ENCODE results near the gene PIGT. TPM values are rescaled to one million over a fixed set of nuclear protein-coding genes. Genes with fewer than 3 reads are reported as not detected.

PIGT gene
- total RNA-seq (2014; rRNA removed; shearing (Covaris generic)) = 196 and 220 TPM in 2 replicates

DNA sequence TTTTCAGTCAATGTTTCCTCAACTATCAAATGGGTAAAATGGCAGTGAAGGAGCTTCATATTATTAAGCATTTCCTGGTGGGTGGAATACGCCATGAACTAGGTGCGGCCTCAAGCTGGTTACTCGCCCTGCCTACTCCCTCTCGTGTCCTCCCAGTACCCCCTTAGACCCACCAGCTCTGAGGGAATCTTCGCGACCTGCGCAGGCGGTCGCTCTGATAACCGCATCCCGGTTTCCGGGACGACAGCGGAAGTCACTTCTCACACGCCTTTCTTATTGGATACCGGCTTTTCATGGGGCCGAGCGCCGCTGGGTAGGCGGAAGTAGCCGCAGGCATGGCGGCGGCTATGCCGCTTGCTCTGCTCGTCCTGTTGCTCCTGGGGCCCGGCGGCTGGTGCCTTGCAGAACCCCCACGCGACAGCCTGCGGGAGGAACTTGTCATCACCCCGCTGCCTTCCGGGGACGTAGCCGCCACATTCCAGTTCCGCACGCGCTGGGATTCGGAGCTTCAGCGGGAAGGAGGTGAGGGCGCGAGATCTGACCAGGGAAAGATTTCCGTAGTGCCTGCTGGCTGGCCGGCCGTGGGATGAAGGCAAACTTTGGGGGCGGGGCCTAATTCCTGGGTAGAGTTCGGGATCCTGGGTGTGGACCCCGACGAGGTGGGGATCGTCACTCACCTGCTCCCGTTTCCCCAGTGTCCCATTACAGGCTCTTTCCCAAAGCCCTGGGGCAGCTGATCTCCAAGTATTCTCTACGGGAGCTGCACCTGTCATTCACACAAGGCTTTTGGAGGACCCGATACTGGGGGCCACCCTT is at the start of gene PIGT:
Gene PIGT, plus strand, starts transcription at position 320 of the 816 bp plus-strand sequence. Its CDS starts 16 bp downstream, at position 336.
- DNase-seq (ENCODE audit: low read depth) = peak; percentile 91

DNA sequence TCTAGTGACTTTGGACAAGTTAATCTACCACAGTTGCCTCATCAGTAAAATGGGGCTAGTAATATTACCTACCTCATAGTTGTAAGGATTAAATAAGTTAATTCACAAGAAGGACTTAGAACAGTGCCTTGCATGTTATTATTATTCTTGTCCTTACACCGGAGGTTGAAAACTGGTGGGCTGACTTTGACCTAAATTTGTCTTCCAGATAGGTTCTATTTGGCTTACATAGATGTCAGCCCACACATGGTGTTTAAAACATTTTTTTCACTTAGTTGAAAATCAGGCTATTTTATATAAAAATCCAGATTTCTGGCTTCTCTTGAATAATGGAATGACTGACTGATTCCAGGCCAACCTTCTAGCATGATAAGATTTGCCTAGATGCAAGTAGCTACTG is 49.7 kb upstream of the PIGT start:
- no peak for DNase-seq (ENCODE audit: low read depth)

DNA sequence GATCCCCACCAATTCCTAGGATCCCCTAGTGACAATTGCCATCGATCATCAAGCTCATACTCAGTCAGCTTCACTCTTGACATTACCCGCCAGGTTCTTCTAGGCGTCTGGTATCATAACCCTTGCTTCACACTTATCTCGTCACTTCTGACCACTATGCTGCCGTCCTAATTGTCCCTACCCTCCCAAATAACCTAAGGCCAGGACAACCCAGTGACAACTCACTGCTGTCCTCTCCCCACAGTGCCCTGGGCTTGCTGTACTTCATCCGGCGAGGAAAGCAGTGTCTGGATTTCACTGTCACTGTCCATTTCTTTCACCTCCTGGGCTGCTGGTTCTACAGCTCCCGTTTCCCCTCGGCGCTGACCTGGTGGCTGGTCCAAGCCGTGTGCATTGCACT is 49.3 kb upstream of the PIGT start:
- DNase-seq (ENCODE audit: low read depth) = no peak

DNA sequence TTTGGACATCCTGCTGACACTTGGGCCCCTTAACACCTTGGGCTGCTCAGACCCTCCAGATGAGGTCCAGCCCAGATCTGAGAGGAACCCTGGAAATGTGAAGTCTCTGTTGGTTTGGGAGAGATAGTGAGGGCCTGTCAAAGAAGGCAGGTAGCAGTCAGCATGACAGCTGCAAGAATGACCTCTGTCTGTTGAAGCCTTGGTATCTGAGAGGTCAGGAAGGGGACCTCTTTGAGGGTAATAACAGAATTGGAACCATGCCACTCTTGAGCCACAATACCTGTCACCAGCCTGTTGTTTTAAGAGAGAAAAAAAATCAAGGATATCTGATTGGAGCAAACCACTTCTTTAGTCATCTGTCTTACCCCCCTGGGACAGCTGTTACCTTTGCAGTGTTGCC is 48.8 kb upstream of the PIGT start:
- DNase-seq (ENCODE audit: low read depth) = no peak

DNA sequence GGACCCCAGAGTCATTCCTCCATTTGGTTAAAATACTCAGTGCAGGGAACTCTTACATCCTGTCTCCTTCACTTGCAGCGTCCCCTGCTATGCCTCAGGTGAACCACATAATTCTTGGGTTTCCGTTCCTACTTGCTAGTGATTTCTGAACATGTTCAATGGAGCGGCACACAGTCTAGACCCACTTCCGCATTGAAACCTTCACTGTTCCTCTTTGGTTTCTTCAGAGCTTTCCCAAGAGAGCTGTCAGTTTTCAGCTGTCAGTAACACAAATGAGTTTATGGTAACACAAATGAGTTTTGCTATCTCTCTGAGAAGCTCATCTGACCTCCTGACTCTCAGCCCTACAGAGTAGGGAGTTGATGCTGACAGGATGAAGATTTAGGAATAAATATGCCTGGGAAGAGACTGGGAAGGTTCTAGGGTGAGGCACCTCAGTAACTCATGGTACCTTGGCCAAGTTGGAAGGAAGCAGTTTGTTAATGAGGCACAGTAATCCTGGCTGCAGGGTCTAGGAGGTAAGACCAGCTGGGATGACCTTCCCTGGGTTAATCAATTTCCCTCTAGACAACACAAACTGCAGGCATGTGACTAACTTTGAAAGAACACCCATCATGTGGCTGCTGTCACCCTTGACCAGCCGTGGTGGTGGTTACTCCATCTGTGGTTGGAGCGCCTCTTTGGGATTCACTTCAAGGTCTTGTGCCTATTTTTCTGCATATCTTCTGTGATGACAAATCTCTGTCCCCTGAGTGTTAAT is 47.5 kb upstream of the PIGT start:
- no peak for DNase-seq (ENCODE audit: low read depth)

DNA sequence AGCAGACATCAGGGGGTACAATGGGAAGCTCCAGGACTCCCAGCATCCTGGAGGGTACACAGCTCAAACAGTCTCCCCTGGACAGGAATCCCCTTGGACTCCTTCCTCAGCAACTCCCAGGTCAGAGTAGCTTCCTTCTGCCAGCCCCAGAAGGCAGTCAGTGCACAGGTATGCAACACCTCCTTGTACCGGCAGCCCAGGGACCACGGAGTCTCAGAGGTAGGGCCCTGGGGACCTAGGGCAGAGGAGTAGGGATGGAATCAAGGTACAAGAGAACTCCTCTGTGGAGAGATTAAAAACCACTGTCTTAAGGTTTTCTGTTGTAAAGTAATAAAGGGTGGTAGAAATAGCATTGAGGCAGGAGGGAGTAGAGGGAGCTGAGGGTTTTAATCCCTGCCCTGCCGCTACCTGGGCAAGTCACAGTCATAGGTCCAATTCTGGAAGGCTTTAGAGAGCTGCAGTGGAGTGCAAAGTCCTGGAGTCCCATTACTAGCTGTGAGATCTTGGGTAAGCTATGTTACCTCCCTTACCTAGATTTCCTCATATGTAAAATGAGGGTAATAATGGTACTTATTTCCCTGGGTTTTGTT is 45.3 kb upstream of the PIGT start:
- DNase-seq (ENCODE audit: low read depth) = no peak

DNA sequence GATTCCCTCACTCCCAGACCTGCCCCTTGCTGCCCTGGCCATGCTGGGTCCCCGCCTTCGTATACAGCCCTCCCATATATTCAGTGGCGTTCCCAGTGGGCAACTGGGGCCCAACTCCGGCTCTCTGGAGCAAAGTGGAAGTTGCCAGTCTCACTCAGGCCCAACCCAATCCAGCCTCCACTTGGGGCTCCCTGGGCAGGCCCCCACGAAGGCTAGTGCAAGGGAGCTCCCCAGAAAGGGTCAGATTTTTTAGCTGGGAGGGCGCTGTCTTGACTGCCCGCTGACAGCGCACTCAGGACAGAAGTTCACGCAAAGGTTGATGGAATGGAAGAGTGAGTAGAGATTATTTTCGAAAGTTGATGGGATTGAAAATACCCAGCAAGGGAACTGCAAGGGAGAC is 43.7 kb upstream of the PIGT start:
- no peak for DNase-seq (ENCODE audit: low read depth)

DNA sequence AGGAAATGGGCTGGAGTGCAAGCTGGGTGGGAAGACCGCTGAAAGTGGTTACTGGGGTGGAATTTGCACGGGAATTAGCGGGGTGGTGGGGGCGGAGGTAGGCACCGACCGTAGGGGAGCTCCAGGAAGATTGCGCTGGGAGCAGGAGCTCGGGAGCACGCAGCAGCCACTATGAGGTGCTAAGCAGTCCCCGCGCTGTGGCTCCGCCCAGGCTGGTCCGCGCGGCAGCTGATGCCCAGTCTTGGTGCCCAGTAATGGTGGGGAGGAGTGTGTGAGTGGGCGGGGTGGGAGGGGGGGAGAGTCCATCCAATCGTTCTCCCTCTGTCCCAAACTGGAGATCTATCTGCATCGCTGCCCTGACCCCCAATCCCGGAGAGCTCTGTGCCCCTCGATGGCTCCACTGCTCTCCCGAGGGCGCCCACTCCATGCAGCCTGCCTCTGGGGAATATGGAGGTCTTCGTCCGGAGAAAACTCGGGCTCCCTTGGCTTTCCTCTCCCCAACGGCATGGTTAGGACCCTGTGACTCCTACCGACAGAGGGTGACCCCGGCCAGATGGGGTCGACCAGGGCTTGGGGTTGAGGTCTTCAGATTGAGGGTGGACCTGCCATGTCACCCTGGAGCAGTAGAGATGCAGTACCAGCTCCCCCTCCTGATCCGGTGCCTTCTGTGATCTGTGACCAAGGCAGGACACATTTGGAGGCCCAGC is 43.1 kb upstream of the PIGT start:
- peak; percentile 77 for DNase-seq (ENCODE audit: low read depth)

DNA sequence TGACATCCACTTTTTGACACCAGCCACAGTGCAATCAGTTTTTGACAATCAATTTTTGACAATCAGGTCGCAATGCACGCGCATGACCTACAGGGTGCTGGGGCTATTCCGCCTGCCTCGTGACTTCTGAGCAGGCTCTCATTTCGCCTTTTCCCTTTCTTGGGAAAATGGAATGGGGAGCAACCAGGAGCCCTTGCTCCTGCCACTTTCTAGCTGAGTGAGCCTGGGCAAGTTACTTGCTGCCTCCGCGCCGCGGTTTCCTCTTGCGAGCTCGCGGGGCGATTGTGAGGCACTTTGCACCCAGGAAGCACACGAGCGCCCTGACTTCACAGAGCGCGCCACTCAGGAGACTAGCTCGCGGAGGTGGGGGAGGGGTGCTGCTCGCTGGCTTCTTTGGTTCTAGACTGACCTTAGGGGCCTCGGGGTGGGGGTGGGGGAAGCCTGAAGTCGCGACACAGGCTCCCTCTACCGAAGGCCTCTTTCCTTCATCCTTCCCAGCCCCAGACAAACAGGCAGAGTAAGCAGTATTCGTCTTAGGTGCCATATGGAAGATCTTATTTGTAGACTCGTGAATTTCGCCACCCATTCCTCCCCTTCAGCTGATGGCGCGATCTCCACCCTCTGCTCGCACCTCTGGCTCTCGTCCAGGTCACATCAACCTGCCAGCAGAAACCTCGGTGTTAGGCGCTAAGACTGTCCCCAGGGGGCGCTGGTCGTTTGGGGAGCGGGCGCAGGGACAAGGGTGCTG is 42.4 kb upstream of the PIGT start:
- DNase-seq (ENCODE audit: low read depth) = peak; percentile 82

DNA sequence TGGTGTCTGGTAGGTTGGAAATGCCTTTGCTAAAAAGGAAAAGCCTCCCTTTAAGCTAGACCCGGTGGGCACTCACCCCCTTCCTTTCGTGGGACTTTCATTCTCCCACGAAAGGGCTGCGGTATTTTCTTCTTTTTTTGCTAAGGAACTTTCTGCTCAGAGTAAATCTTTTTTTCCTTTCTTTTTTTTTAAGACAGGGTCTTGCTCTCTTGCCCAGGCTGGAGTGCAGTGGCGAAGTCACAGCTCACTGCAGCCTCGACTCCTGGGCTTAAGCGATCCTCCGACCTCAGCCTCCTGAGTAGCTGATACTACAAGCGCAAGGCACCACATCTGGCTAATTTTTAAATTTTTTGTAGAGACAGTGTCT is 41.9 kb upstream of the PIGT start:
- no peak for DNase-seq (ENCODE audit: low read depth)

DNA sequence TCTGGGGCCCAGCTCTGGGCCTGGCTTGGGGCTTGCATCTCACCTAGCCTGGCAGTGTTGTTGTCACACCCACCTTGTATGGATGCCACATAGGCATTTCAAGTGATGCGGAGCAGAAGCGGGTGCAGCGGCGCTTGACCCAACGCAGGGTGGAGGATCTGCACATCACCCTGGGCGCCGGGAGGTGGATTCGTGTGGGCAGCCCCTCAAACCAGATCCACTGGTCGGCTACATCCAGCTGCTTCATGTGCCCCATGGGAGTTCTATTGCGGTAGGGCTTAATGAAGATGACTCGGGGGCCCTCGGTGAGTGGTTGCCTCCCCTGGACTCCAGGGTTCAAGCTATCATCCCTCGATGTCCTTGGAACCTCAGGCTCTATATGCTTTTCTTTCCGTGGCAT is 41.0 kb upstream of the PIGT start:
- no peak for DNase-seq (ENCODE audit: low read depth)

DNA sequence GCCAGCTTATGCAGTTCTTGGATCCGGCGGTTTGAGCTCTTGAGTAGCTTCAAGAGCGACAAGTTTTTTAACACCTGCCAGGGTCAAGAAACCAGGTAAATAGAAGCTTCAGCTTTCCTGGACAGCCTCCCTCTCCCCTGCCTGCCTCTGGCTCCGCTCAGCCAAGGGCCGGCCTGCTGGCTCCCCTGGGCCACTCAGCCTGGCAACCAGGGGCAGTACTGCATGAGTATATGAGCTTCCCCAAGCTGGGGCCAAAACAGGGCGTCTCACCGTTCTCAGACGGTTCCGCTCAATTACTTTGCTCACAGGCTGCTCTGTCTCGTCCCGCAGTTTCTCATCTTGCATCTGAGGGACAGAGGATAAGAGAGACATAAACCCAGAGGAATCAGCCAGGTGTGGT is 38.7 kb upstream of the PIGT start:
- no peak for DNase-seq (ENCODE audit: low read depth)

DNA sequence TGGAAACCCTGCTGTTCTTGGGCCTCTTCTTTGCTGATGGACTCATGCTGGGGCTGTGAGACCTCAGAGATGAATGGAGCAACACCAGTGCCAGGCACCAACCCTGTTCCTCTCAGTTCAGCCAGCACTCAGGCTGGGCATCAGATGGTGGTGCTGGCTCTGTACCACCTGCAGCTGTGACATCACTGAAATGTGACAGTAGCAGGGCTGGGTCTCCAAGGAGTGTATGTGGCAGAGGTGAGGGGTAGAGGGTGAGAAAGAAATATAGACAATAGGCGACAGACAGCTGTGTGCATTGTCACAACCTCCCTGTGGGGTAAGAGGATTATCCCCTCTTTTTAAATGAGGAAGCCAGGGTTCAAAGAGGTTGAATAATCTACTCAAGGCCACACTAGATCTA is 37.8 kb upstream of the PIGT start, which contains the start of gene TP53TG5:
Gene TP53TG5, minus strand, starts transcription at position 135 of the 400 bp plus-strand sequence. Its CDS starts 89 bp downstream, at position 46.
- DNase-seq (ENCODE audit: low read depth) = no peak

DNA sequence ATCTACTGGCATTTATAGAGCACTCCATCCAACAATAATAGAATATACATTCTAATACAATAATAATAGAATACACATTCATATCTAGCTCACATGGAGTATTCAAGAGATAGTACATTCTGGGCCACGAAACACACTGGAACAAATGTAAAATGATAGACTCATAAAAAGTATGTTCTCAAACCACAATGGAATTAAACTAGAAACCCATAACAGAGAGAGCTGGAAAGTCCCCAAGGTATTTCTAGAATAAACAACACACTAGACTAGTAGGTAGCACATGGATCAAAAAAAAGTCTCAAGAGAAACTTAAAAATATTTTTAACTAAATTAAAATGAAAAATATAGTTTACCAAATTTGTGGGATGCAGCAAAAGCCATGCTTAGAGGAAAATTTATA is 28.7 kb upstream of the PIGT start:
- DNase-seq (ENCODE audit: low read depth) = no peak

DNA sequence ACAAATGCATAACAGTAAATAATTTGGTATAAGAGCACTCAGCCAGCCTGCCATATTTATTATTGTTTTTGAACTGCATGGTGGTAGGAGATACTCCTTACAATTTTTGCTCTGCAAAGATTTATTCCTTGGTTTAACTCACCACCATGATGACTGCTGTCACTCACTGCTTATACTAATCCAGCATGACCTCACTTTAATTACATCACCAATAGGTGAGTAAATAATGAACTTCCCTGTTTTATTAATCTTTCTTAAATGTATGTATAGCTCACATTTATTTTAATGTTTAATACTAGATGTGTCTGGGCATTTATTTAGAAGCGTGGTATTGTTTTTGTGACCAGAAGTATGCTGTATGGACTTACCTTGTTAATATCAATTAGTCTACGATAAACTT is 25.0 kb upstream of the PIGT start:
- no peak for DNase-seq (ENCODE audit: low read depth)

DNA sequence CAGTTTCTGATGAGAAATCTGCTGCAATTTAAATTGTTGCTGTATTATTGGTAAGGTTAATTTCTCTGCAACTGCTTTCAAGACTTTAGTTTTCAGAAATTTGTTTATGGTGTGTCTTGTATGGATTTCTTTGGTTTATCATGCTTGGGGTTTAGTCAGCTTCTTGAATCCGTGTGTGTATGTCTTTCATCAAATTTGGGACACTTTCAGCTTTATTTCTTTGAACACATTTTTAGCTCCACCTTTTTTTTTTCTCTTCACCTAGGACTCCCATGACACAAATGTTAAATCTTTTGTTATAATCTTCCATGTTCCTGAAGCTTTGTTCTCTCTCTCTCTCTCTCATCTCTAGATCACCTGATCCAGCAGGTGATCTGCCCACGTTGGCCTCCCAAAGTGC is 24.4 kb upstream of the PIGT start:
- DNase-seq (ENCODE audit: low read depth) = no peak

DNA sequence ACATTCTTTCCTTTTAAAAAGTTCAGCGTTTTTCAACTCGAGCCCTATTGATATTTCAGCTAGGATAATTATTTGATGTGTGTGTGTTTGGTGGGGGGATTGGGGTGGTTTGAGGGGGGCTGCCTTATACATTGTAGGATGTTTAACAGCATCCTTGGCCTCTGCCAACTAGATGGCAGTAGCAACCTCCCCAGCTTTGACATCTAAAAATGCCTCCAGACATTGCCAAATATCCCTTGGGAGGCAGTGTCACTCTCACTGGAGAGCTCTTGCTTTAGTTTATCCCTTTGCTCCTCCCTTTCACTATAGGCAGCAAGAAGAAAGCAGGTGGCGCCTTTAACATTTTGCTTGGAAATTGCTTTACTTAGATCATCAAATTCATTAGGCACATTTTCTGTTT is 23.2 kb upstream of the PIGT start:
- no peak for DNase-seq (ENCODE audit: low read depth)

DNA sequence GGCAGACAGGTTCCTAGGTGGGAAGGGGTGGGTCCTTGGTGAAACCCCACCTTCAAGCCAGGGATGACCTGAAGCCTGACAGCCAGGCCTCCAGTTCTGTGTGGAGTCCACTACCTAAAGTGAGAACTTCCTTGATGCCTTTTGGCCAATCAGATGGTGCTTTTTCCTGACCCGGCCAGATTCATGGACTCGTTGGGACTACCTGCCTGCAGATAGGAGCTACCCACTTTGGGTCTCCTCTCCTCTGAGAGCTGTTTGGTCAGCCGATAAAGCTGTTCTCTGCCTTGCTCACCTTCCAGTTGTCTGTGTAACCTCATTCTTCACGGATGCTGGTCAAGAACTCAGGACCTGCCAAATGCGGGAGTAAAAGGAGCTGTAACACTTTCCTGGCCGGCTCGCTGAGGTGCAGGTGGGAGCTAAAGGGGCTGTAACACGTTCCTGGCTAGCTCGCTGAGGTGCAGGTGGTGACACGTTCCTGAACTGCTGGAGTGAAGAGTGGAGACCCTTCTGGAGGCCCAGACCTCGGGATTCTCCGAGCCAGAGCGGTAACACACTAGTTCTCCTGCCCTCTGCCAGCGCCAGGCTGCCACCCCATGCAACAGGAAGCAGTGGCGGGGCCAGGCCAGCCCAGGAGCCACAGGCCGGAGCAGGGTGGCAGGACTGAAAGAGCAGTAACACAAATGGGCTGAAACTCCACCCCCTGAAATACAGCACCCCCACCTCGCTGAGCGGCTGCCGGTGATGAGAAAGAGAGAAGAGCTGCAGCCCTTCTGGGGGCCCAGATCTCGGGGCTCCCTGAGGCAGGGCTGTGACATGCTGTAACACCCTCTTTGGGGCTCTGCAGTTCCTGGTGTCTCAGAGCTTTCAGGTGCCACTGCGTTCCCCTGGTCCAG is 21.5 kb upstream of the PIGT start:
- DNase-seq (ENCODE audit: low read depth) = no peak

DNA sequence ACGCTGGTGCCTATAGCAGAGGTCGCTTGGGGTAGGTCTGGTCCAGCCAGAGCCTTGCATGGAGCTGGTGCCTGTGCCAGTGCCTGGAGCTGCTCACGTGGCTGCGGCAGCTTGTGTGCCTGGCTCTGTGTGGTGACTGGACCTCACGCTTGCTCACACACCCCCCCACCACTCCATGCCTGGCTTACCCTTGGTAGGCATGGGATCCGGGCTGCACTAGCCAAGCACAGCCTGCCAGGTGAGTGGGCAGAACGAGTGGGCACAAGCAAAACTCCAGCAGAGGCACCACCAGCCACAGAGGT is 20.9 kb upstream of the PIGT start:
- DNase-seq (ENCODE audit: low read depth) = no peak

DNA sequence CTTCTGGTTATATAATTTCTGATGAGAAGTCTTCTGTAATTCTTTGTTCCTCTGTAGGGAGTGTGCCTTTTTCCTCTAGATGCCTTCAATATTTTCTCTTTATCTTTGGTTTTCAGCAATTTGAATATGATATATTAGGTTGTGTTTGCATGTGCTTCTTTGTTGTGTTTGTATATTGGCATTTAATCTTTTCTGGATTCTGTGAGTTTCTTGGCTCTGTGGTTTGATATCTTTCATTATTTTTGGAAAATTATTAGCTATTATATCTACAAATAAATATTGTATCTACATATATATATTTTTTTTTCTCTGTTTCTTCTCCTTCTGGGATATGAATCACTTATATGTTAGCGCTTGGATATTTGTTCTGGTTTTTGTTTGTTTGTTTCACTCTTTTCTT is 16.9 kb upstream of the PIGT start:
- DNase-seq (ENCODE audit: low read depth) = no peak
